Large intestine (tissue), 3 donors: ENCODE measurements around the gene MAPRE3. TPM values are rescaled to one million over a fixed set of nuclear protein-coding genes. Genes with fewer than 3 reads are reported as not detected.
A peak's percentile ranks its signal among the peaks of the same experiment; 100 is the strongest.

ENCODE experiments used
- DNase-seq, 2 donors: peaks; one replicate each; pipeline versions ENCODE4 v3.0.0 to v3.0.0-alpha.2; 2013
- H3K27ac ChIP-seq: one replicate; pipeline ENCODE4 v1.5.1; 2013; ENCODE audit warnings: low read length
- H3K27me3 ChIP-seq: 2 replicates; pipeline ENCODE4 v1.6.1; 2013; ENCODE audit warnings: low read length; ENCODE audit not compliant: control insufficient read depth, insufficient read depth
- H3K36me3 ChIP-seq: 2 replicates; pipeline ENCODE4 v1.6.1; 2013; ENCODE audit warnings: low read length; ENCODE audit not compliant: control insufficient read depth, insufficient read depth
- H3K4me1 ChIP-seq: one replicate; pipeline ENCODE4 v1.6.1; 2013; ENCODE audit warnings: low read length; ENCODE audit not compliant: control insufficient read depth, insufficient read depth
- H3K4me3 ChIP-seq: one replicate; pipeline ENCODE4 v1.5.1; 2013; ENCODE audit warnings: low read length
- H3K9me3 ChIP-seq: one replicate; pipeline ENCODE4 v1.6.1; 2013; ENCODE audit warnings: mild to moderate bottlenecking, low read depth, low read length, moderate library complexity; ENCODE audit not compliant: control insufficient read depth
- WGBS: methylation state at CpG from one replicate; pipeline ENCODE4 v1.1.5; 2013; ENCODE audit warnings: low lambda C conversion rate; ENCODE audit not compliant: insufficient coverage; 5-methylcytosine and 5-hydroxymethylcytosine counted together
- polyA plus RNA-seq: library from polyadenylated mRNA; unstranded; fragments of 120-200 nt; gene quantifications from one replicate; pipeline ENCODE4 v1.2.1, GENCODE V29; 2013

MAPRE3 gene
- polyA plus RNA-seq, 1 donor = 20.7 TPM

DNA sequence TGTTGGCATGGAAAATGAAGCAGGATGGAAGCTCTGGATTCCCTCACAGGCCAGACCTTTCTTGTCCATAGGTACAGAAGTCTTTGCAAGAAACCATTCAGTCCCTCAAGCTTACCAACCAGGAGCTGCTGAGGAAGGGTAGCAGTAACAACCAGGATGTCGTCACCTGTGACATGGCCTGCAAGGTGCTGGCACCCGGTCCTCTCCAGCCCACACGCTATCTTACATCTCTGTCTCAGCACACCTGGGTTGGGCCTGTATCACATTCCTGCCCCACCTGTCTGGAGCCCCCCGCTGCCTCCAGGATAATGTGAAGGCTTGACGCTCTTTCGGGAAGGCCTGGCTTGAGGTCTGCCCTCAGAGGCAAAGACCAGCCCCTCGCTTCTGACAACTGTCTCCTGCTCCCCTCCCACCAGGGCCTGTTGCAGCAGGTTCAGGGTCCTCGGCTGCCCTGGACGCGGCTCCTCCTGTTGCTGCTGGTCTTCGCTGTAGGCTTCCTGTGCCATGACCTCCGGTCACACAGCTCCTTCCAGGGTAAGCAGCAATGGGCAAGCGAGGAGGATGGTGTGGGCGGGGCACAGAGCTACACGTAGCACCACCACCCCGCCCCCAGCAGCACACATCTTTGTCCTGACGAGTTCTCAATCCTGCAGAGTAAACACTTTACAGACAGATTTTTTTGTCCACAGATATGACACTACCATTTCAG is 68.3 kb downstream of the MAPRE3 start:
- no peak overlapping the region for H3K27ac ChIP-seq
- H3K9me3 ChIP-seq = no peaks in the 10 kb centered on the region
- no peak for DNase-seq
- H3K4me3 ChIP-seq = no peak overlapping the region
- no peaks in the 10 kb centered on the region for H3K27me3 ChIP-seq
- H3K36me3 ChIP-seq = peaks cover 71% of the 10 kb centered on the region
- peaks cover 23% of the 10 kb centered on the region for H3K4me1 ChIP-seq
- no CpG with 5 or more reads among the region's 17 CpGs for WGBS

DNA sequence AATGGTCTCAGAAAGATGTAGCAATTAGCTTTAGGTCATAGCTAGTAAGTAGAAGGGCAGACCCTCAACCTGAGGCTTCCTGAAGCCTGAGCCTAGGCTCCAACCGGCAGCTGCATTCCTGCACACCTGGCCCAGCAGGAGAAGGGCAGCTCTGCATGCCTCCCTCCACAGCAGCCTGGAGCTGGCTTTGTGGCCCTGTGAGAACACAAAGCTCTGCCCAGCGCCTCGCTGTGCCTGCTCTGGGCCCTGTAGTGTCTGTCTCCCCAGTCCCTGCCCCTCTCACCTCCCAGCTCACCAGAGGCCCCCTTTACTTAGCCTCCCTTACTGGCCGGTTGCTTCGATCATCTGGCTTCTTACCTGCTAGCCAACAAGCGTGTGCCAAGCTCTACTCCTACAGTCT is 69.0 kb downstream of the MAPRE3 start:
- no peak for DNase-seq
- no peak overlapping the region for H3K4me3 ChIP-seq
- H3K36me3 ChIP-seq = peaks cover 71% of the 10 kb centered on the region
- H3K27ac ChIP-seq = no peak overlapping the region
- no peaks in the 10 kb centered on the region for H3K9me3 ChIP-seq
- WGBS = no CpG with 5 or more reads among the region's 6 CpGs
- H3K4me1 ChIP-seq = peaks cover 18% of the 10 kb centered on the region
- H3K27me3 ChIP-seq = no peaks in the 10 kb centered on the region

DNA sequence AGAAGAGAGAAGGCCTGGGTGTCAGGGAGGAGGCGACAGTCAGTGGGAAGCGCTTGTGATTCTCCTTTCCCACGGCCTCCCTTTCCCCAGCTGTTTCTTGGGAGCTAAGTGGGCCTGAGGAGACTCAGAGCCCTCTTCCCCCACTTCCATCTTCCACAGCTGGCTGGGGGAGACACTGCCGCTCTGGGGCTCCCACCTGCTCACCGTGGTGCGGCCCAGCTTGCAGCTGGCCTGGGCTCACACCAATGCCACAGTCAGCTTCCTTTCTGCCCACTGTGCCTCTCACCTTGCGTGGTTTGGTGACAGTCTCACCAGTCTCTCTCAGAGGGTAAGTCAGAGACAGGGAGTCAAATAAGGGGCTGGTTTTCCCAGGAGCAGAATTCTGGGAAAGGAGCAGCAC is 69.4 kb downstream of the MAPRE3 start:
- no peak for DNase-seq
- no CpG with 5 or more reads among the region's 7 CpGs for WGBS
- no peaks in the 10 kb centered on the region for H3K27me3 ChIP-seq
- no peaks in the 10 kb centered on the region for H3K9me3 ChIP-seq
- peaks cover 18% of the 10 kb centered on the region for H3K4me1 ChIP-seq
- H3K36me3 ChIP-seq = peaks cover 71% of the 10 kb centered on the region
- no peak overlapping the region for H3K4me3 ChIP-seq
- no peak overlapping the region for H3K27ac ChIP-seq

DNA sequence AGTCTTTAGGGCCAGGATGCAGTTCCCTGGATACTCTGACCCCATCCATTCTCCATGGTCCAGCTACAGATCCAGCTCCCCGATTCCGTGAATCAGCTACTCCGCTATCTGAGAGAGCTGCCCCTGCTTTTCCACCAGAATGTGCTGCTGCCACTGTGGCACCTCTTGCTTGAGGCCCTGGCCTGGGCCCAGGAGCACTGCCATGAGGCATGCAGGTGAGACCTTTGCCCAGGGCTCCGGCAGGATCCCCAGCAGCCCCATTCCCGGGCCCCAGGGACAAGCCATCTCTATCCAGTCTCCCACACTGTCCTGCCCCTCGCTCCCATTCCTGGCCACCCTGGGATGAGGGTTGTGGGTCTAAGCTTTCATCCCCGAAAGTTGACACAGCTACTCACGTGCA is 69.8 kb downstream of the MAPRE3 start:
- peaks cover 18% of the 10 kb centered on the region for H3K4me1 ChIP-seq
- no peak overlapping the region for H3K27ac ChIP-seq
- no CpG with 5 or more reads among the region's 8 CpGs for WGBS
- peak in 1 of 2 donors; percentile 59 for DNase-seq
- no peak overlapping the region for H3K4me3 ChIP-seq
- H3K27me3 ChIP-seq = no peaks in the 10 kb centered on the region
- H3K9me3 ChIP-seq = no peaks in the 10 kb centered on the region
- H3K36me3 ChIP-seq = peaks cover 66% of the 10 kb centered on the region

DNA sequence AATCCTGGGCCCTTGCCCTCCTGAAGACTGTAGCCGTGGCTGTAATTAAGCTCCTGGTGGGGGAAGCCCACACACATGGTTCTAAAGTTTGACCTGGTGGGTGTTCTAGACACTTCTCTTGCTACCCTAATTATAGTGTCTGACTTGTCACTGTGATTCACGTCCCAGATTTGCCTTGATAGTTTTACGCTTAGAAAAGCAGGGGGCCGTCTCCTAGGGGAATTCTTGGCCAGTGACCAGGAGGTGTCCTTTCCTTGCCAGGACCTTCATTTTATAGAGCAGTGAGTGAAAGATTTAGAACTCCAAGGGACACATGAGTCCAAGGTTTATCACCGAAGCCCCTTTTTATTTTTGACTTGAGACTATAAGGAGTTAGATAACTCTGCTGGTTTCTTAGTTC is 71.3 kb downstream of the MAPRE3 start:
- Histone ChIP-seq H3K4me3 (no peak overlapping the region), H3K36me3 (peaks cover 52% of the 10 kb centered on the region), H3K9me3 (no peaks in the 10 kb centered on the region), H3K4me1 (peaks cover 18% of the 10 kb centered on the region), H3K27ac (no peak overlapping the region), H3K27me3 (no peaks in the 10 kb centered on the region)
- WGBS = 57% methylated on average over 1 of the region's 5 CpGs
- DNase-seq = no peak

DNA sequence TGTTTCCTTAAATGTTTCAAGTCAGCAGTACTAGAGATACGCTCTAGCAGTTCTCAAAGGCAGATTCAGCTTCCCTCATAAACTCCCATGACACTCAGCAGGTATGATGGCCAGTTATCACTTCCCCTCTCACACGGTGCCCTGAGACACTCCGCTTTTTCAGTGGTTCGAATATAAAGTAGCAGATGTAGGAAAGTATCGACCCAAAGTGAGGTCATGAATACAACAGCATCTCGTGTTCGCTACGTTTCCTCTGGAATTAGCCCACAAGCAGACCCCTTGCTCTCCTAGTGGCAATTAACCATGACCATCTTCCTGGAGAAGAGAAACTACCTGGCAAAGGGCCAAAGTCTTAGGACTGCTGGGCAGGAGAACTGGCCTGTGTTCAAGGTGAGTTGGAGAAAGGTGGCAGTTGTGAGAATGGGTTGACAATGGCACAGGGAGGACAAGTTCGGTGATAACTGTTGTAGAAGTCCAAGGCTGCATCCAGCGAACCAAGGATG is 71.8 kb downstream of the MAPRE3 start:
- Histone ChIP-seq H3K4me1 (peaks cover 18% of the 10 kb centered on the region), H3K4me3 (no peak overlapping the region), H3K36me3 (peaks cover 47% of the 10 kb centered on the region), H3K9me3 (no peaks in the 10 kb centered on the region), H3K27ac (no peak overlapping the region), H3K27me3 (no peaks in the 10 kb centered on the region)
- DNase-seq = no peak
- no CpG with 5 or more reads among the region's 10 CpGs for WGBS

DNA sequence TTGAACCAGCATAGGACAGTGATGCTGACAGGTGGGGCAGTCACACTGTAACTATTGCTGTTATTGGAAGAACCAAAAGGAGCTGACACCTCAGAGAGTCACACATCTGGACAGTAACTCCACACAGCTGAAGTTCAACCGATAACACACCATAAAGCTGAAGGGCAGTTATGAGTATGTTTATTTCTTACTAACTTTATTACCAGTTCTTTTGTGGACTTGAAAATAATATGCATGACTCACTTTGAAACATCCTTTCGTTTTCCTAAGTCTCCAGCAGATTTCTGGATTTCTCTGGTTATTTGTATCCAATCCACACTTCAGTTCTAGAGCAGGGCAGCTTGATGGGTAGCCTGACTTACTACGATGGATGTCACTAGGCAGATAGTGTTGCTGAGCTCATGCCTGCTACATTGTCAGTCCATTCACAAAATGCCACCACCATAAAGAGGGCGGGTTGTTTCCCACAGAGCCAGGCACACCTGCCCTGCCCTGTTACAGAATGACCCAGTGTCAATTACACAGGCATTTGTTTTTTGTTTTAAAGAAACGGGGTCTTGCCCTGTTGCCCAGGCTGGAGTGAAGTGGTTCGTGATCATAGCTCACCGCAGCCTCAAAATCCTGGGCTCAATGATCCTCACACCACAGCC is 72.7 kb downstream of the MAPRE3 start:
- no peaks in the 10 kb centered on the region for H3K9me3 ChIP-seq
- peaks cover 18% of the 10 kb centered on the region for H3K4me1 ChIP-seq
- no peak overlapping the region for H3K4me3 ChIP-seq
- no CpG with 5 or more reads among the region's 7 CpGs for WGBS
- H3K27me3 ChIP-seq = no peaks in the 10 kb centered on the region
- H3K36me3 ChIP-seq = peaks cover 38% of the 10 kb centered on the region
- peak; percentile 44 to 70 for DNase-seq
- H3K27ac ChIP-seq = peak overlapping the region; percentile 41

DNA sequence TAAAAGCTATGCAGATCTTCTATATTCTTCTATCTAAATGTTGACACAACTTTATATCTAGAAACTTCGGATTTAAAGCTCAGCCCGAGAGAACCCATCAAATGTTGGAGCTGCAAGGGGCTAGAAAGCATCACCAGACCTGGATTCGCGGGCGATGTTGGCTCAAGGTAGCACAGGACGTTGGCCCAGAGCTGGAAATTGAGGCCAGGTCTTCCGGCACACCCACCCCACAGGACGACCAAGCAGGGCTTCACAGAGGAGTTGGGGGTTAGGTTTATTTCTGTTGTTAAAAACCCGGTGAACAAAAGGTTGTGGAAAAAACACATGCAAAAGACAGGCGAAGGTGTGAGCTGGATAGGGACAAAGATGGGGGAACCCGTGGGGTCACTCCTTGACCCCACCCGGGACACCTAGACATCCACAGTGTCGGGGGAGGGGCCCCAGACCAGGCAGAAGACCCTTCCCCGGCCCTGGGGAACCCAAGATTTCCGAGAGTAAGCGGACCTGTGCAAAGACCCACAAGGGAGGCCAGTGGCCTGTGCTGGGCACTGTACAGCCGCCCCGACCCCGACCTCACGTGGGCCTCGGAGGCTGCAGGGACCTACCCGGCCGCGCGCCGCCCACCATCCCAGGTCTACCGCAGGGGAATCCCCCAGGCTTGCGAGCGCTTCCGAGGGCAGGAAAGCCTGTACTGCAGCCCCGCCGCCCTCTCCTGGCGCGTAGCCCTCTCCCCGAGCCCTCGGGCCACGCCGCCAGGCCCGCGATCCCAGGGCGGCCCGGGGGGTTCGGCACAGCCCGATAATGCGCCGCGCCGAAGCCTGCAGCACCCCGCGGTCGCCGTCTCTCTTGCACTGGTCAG is 79.2 kb downstream of the MAPRE3 start:
- no CpG with 5 or more reads among the region's 52 CpGs for WGBS
- peak overlapping the region; percentile 74 for H3K4me3 ChIP-seq
- no peak for DNase-seq

DNA sequence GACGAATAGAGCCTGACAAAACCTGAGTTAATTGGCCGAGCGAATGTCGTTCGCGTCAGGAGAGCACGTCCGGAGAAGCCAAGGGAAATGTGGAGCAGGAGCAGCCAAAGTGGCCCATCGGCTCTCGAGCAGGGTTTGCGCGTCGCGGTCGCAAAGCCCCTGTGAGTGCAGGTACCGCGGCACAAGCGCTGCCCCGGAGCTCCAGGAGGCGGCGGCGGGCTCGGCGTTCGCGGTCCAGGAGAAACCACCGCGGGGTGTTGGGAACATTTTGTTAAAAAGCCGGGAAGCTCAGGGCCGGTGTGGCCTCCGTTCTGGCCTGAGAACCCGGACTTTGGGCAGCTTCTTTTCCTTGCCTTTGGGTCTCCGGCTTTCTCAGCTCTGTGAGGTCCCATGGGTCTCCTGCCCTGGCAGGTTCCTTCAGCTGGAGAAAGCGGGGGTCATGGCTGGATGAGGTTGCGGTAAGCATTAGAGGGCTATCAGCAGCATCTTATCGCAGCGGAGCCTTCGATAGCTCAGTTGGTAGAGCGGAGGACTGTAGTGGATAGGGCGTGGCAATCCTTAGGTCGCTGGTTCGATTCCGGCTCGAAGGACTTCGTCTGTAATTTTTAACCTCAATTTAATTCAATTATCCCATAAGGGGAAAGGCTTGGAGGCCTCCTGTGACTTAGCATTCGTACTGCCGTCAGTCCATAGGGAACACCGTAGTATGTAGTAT is 80.0 kb downstream of the MAPRE3 start:
- 0% methylated on average over 1 of the region's 48 CpGs for WGBS
- no peaks in the 10 kb centered on the region for H3K27me3 ChIP-seq
- peak overlapping the region; percentile 74 for H3K4me3 ChIP-seq
- peak overlapping the region; percentile 91 for H3K27ac ChIP-seq
- no peaks in the 10 kb centered on the region for H3K9me3 ChIP-seq
- peak; percentile 93 to 94 for DNase-seq
- H3K4me1 ChIP-seq = peaks cover 11% of the 10 kb centered on the region
- peaks cover 23% of the 10 kb centered on the region for H3K36me3 ChIP-seq

More for the DNA sequence above, 79.2 kb downstream of the MAPRE3 start:
- peaks cover 11% of the 10 kb centered on the region for H3K4me1 ChIP-seq
- no peaks in the 10 kb centered on the region for H3K27me3 ChIP-seq
- H3K36me3 ChIP-seq = peaks cover 15% of the 10 kb centered on the region
- H3K9me3 ChIP-seq = no peaks in the 10 kb centered on the region
- H3K27ac ChIP-seq = peak overlapping the region; percentile 91
